ENCODE data around the gene PTPRR. TPM values are rescaled to one million over a fixed set of nuclear protein-coding genes. Genes with fewer than 3 reads are reported as not detected.

Gene PTPRR
- total RNA-seq, 1 donor from 2014 or later, result not detected

DNA sequence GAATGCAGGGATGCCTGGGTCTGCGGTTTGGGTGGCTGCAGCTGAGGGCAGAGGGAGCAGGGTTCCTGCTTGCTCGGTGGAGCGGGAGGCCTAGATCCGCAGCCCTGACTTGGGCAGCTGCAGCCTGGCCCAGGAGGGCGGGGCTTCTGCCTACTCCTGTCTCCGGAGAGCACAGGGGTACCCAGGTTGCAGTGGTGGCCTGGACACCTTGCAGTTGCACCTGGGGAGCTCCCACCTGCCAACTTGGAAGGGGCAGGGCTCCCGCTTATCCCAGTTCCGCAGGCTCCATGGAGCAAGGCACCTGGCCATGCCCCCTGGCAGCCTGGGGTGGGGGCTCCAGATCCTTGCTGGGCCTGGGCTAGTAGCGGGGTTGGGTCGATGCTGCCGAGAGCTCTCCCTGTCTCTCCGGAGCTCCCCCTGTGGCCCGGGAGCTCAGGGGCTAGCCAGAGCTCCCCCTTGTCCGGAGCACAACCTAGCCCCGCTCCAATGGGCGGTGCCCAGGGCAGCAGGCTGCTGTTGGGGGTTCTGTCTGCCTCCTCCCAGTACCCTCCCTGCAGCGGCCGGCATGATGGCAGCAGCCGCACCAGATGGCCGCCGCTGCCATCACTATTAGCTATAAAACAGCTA lies 136.4 kb downstream of the PTPRR start:
- peak; percentile 86 for DNase-seq (ENCODE audit: low spot score)
- no peak overlapping the region for H3K4me3 Mint-ChIP-seq (ENCODE audit: unreplicated experiment)
- no peaks in the 10 kb centered on the region for H3K36me3 Mint-ChIP-seq (ENCODE audit: low read depth)
- TF ChIP-seq, protein P1, sequence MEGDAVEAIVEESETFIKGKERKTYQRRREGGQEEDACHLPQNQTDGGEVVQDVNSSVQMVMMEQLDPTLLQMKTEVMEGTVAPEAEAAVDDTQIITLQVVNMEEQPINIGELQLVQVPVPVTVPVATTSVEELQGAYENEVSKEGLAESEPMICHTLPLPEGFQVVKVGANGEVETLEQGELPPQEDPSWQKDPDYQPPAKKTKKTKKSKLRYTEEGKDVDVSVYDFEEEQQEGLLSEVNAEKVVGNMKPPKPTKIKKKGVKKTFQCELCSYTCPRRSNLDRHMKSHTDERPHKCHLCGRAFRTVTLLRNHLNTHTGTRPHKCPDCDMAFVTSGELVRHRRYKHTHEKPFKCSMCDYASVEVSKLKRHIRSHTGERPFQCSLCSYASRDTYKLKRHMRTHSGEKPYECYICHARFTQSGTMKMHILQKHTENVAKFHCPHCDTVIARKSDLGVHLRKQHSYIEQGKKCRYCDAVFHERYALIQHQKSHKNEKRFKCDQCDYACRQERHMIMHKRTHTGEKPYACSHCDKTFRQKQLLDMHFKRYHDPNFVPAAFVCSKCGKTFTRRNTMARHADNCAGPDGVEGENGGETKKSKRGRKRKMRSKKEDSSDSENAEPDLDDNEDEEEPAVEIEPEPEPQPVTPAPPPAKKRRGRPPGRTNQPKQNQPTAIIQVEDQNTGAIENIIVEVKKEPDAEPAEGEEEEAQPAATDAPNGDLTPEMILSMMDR (IDR thresholded peaks at IDR 0.05), result no peak
- H3K27ac Mint-ChIP-seq (ENCODE audit: unreplicated experiment), result no peak overlapping the region
- H3K9me3 Mint-ChIP-seq (ENCODE audit: low read depth), result no peaks in the 10 kb centered on the region
- no peaks in the 10 kb centered on the region for H3K4me1 Mint-ChIP-seq (ENCODE audit: low read depth)
- H3K27me3 Mint-ChIP-seq (ENCODE audit: low read depth), result peaks cover 7% of the 10 kb centered on the region

DNA sequence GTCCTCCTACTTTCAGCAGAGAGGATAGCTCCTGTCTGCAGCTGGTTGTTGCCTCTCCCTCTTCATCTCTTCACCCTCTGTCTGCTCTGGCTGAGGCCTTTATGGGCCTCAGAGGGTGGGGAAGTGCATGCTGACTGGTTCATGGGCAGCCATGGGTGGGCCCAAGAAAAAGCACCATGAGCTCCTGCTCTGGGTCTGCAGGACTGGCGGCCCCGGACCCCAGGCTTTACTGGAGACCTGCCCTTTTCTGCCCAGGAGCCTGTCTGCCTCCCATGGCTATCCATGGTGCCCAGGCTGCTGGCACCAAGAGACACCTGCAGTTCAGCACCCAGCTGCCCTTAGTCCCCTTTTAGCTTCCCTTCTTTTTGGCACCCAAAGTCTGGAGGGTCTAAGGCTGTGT lies 137.1 kb downstream of the PTPRR start:
- TF ChIP-seq, protein P1 (IDR thresholded peaks at IDR 0.05), result no peak
- H3K27ac Mint-ChIP-seq (ENCODE audit: unreplicated experiment), result no peak overlapping the region
- no peaks in the 10 kb centered on the region for H3K9me3 Mint-ChIP-seq (ENCODE audit: low read depth)
- no peaks in the 10 kb centered on the region for H3K4me1 Mint-ChIP-seq (ENCODE audit: low read depth)
- no peak for DNase-seq (ENCODE audit: low spot score)
- H3K36me3 Mint-ChIP-seq (ENCODE audit: low read depth), result no peaks in the 10 kb centered on the region
- peaks cover 6% of the 10 kb centered on the region for H3K27me3 Mint-ChIP-seq (ENCODE audit: low read depth)
- H3K4me3 Mint-ChIP-seq (ENCODE audit: unreplicated experiment), result no peak overlapping the region

DNA sequence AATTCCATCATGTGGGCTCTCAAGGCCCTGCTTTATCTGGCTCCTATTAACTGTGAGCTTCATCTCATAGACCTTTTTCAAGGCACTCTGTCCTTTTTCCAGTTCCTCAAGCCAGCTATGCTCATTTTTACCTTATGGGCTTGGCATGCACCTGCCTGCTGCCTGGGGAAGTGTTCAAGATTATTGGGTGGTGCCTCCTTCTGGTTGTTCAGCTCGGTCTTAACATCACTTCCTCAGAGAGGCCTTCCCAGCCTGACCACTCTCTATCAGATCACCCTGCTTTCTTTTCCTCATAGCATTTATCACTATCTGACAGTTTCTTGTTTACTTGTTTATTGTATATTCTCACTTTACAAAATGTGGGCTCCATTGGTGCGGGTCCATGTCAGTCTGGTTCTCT lies 141.3 kb downstream of the PTPRR start:
- TF ChIP-seq, protein P1 (IDR thresholded peaks at IDR 0.05), result no peak
- Mint-ChIP-seq H3K4me3 (ENCODE audit: unreplicated experiment) (no peak overlapping the region), H3K4me1 (ENCODE audit: low read depth) (peaks cover 3% of the 10 kb centered on the region), H3K36me3 (ENCODE audit: low read depth) (no peaks in the 10 kb centered on the region), H3K27ac (ENCODE audit: unreplicated experiment) (no peak overlapping the region), H3K27me3 (ENCODE audit: low read depth) (no peaks in the 10 kb centered on the region), H3K9me3 (ENCODE audit: low read depth) (no peaks in the 10 kb centered on the region)
- DNase-seq (ENCODE audit: low spot score), result no peak

DNA sequence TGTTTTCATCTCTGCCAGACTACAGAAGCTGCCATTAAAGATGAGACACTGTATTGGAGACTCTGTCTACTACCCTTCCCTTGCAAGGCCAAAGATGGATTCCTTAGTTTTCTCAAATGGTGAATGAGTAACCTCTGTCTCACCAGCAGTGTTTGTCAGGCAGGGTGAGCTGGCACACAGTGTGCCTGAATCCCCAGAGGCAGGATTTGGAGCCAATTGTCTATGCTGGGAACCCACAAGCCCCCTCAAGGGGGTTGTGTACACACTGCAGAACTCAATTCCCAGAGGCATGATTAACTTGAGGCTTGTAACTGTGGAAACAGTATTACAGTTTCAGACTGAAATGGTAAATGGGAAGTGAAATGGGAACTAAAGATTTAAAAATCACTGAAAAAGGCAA lies 146.5 kb downstream of the PTPRR start:
- Mint-ChIP-seq H3K27me3 (ENCODE audit: low read depth) (no peaks in the 10 kb centered on the region), H3K9me3 (ENCODE audit: low read depth) (no peaks in the 10 kb centered on the region), H3K36me3 (ENCODE audit: low read depth) (no peaks in the 10 kb centered on the region), H3K4me3 (ENCODE audit: unreplicated experiment) (no peak overlapping the region), H3K27ac (ENCODE audit: unreplicated experiment) (peak overlapping the region; percentile 52), H3K4me1 (ENCODE audit: low read depth) (peaks cover 14% of the 10 kb centered on the region)
- DNase-seq (ENCODE audit: low spot score), result no peak
- TF ChIP-seq, protein P1 (IDR thresholded peaks at IDR 0.05), result no peak

DNA sequence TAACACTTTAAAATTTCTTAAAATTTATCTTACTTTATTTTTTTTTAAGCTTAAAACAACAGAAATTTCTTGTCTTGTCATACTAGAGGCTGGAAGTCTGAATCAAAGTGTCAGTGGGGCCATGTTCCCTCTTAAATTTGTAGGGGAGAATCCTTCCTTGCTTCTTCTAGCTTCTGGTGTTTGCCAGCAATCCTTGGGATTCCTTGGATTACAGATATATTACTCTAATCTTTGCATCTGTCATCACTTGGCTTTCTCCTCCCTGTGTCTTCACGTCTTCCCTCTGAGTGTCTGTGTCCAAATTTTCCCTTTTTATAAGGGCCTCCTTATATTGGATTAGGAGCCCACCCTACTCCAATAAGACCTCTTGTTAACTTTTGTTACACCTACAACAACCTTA lies 147.7 kb downstream of the PTPRR start:
- no peak for DNase-seq (ENCODE audit: low spot score)
- H3K27me3 Mint-ChIP-seq (ENCODE audit: low read depth), result no peaks in the 10 kb centered on the region
- TF ChIP-seq, protein P1 (IDR thresholded peaks at IDR 0.05), result no peak
- H3K36me3 Mint-ChIP-seq (ENCODE audit: low read depth), result no peaks in the 10 kb centered on the region
- peaks cover 14% of the 10 kb centered on the region for H3K4me1 Mint-ChIP-seq (ENCODE audit: low read depth)
- no peak overlapping the region for H3K4me3 Mint-ChIP-seq (ENCODE audit: unreplicated experiment)
- no peaks in the 10 kb centered on the region for H3K9me3 Mint-ChIP-seq (ENCODE audit: low read depth)
- no peak overlapping the region for H3K27ac Mint-ChIP-seq (ENCODE audit: unreplicated experiment)

All from chondrocyte (in vitro differentiated cells).